WTC11 (cell line): Measurements from ENCODE around the gene ERC2. TPM values are rescaled to one million over a fixed set of nuclear protein-coding genes. Genes with fewer than 3 reads are reported as not detected.

ENCODE experiments used
- ATAC-seq: fragments of 200-7000 bp; cut with Tn5 transposase; 2 replicates; pipeline ENCODE4 v1.10.0; 2021; ENCODE audit warnings: mild to moderate bottlenecking, moderate library complexity
- CTCF ChIA-PET: fragments of 300-600 bp; sonication (Branson Sonifier 250); formaldehyde crosslinking; loops from one replicate; lab custom pipeline; 2021; ENCODE audit warnings: antibody characterized with exemption; lab: Charles Lee
- POLR2A ChIA-PET: fragments of 350-600 bp; sonication (Branson Sonifier 250); formaldehyde crosslinking; loops from one replicate; lab custom pipeline; 2021; ENCODE audit warnings: antibody characterized with exemption; lab: Charles Lee
- DNase-seq: peaks from one replicate; pipeline ENCODE4 v3.0.0; 2021; ENCODE audit warnings: low spot score
- H3K27ac Mint-ChIP-seq: 2 replicates; pipeline ENCODE4 v1.8.0; 2021; ENCODE audit warnings: mixed read lengths
- H3K27me3 Mint-ChIP-seq: 2 replicates; pipeline ENCODE4 v1.8.0; 2021; ENCODE audit warnings: low read depth, mild to moderate bottlenecking, moderate library complexity, mixed read lengths
- H3K36me3 Mint-ChIP-seq: 2 replicates; pipeline ENCODE4 v1.8.0; 2021; ENCODE audit warnings: mixed read lengths
- H3K4me1 Mint-ChIP-seq: 2 replicates; pipeline ENCODE4 v1.8.0; 2022; ENCODE audit warnings: mixed read lengths
- H3K4me3 Mint-ChIP-seq: 2 replicates; pipeline ENCODE4 v1.8.0; 2021; ENCODE audit warnings: mild to moderate bottlenecking, moderate library complexity, mixed read lengths
- H3K9me3 Mint-ChIP-seq: 2 replicates; pipeline ENCODE4 v1.8.0; 2021; ENCODE audit warnings: mixed read lengths
- FOXP1 ChIP-seq: sonication (generic); formaldehyde crosslinking; IDR thresholded peaks from 2 replicates; pipeline ENCODE4 v1.8.0; 2022; ENCODE audit warnings: missing genetic modification reagents, mild to moderate bottlenecking, moderate library complexity, borderline replicate concordance
- HMGA2 ChIP-seq: fragments of 250-450 bp; sonication (Bioruptor Pico); IDR thresholded peaks from 2 replicates; pipeline ENCODE4 v1.4.0; 2021; ENCODE audit warnings: mild to moderate bottlenecking, moderate library complexity
- PRRX2 ChIP-seq: fragments of 250-450 bp; sonication (Bioruptor Pico); IDR thresholded peaks from 2 replicates; pipeline ENCODE4 v1.8.0; 2021; ENCODE audit warnings: mild to moderate bottlenecking
- TEAD1 ChIP-seq: sonication (generic); formaldehyde crosslinking; IDR thresholded peaks from 2 replicates; pipeline ENCODE4 v1.8.0; 2022; ENCODE audit warnings: mild to moderate bottlenecking, missing genetic modification reagents
- ZNF138 ChIP-seq: sonication (generic); formaldehyde crosslinking; conservative IDR thresholded peaks from 2 replicates; pipeline ENCODE4 v1.8.1; 2022; ENCODE audit warnings: mild to moderate bottlenecking, moderate library complexity, missing genetic modification reagents
- ZNF263 ChIP-seq: sonication (generic); formaldehyde crosslinking; IDR thresholded peaks from 2 replicates; pipeline ENCODE4 v1.8.1; 2022; ENCODE audit warnings: low read depth, mild to moderate bottlenecking, moderate library complexity, missing genetic modification reagents
- total RNA-seq: library from RNA; stranded (reverse); gene quantifications from 3 replicates; pipeline ENCODE4 v1.2.3, GENCODE V29; 2021
- TF ChIP-seq, protein P1 (sequence below): sonication (generic); formaldehyde crosslinking; IDR thresholded peaks from 2 replicates; pipeline ENCODE4 v1.8.1; 2023; ENCODE audit warnings: mild to moderate bottlenecking, missing genetic modification reagents, borderline replicate concordance
- TF ChIP-seq, protein P2 (sequence below): sonication (generic); formaldehyde crosslinking; IDR thresholded peaks from 2 replicates; pipeline ENCODE4 v1.8.0; 2022; ENCODE audit warnings: missing genetic modification reagents
- TF ChIP-seq, protein P3 (sequence below): fragments of 250-450 bp; sonication (Bioruptor Pico); IDR thresholded peaks from 2 replicates; pipeline ENCODE4 v1.9.0; 2021; ENCODE audit warnings: mild to moderate bottlenecking, borderline replicate concordance
- TF ChIP-seq, protein P4 (sequence below): sonication (generic); formaldehyde crosslinking; IDR thresholded peaks from 2 replicates; pipeline ENCODE4 v1.8.0; 2022; ENCODE audit warnings: mild to moderate bottlenecking, missing genetic modification reagents

The ERC2 gene
- total RNA-seq, 1 experiment from 2014 or later = 23.5 TPM

DNA sequence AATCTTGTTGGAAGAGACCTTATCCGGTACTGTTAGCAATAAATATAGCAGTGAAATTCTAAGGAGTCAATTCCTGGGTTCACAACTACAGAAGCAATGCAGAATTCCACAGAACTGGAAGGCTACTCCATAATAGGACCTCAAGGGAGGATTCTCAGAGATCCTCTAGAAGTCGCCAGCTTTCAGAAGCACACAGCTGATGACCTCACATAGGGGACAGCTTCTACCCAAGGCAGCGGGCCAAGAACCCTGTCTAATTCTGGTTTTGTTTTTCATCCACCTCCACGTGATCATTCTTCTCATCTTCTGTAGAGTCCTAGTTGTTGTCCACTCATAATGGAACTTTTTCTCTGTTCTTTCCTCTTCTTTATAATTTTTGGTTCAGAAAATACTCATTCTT, 99.4 kb downstream of the ERC2 start (continued):
- TF ChIP-seq, protein P1, sequence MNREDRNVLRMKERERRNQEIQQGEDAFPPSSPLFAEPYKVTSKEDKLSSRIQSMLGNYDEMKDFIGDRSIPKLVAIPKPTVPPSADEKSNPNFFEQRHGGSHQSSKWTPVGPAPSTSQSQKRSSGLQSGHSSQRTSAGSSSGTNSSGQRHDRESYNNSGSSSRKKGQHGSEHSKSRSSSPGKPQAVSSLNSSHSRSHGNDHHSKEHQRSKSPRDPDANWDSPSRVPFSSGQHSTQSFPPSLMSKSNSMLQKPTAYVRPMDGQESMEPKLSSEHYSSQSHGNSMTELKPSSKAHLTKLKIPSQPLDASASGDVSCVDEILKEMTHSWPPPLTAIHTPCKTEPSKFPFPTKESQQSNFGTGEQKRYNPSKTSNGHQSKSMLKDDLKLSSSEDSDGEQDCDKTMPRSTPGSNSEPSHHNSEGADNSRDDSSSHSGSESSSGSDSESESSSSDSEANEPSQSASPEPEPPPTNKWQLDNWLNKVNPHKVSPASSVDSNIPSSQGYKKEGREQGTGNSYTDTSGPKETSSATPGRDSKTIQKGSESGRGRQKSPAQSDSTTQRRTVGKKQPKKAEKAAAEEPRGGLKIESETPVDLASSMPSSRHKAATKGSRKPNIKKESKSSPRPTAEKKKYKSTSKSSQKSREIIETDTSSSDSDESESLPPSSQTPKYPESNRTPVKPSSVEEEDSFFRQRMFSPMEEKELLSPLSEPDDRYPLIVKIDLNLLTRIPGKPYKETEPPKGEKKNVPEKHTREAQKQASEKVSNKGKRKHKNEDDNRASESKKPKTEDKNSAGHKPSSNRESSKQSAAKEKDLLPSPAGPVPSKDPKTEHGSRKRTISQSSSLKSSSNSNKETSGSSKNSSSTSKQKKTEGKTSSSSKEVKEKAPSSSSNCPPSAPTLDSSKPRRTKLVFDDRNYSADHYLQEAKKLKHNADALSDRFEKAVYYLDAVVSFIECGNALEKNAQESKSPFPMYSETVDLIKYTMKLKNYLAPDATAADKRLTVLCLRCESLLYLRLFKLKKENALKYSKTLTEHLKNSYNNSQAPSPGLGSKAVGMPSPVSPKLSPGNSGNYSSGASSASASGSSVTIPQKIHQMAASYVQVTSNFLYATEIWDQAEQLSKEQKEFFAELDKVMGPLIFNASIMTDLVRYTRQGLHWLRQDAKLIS = no peak
- TF ChIP-seq HMGA2 (CRISPR knock-in tag) = no peak

DNA sequence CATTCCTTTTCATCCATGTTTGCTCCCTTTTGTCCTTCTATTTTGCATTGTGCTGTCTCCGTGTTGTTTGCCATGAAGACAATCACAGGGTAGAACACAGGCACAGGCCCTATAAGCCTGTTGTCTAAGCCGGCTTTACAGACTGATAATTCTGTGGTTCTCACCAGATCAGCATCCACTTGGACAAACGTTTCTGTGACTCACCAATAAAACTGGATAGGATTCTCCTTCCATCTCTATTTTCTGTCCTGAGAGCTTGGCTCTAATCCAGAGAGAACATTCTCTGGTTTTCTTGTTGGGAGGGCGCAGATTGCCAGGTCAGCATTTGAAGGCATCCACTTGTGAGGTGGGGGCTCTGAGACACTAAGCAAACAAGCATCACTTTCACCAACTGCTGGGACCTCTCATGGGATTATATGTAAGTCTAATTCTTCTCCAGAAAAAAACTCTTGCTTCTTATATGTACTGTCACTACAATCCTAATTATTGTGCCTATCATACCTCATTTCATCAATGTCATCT, 101.6 kb downstream of the ERC2 start:
- Mint-ChIP-seq H3K36me3 (no peaks in the 10 kb centered on the region), H3K9me3 (peaks cover 4% of the 10 kb centered on the region), H3K27ac (peak overlapping the region; percentile 29), H3K27me3 (no peaks in the 10 kb centered on the region), H3K4me3 (no peak overlapping the region), H3K4me1 (peaks cover 26% of the 10 kb centered on the region)
- ChIA-PET POLR2A (no interaction called here), CTCF (no interaction called here)
- ATAC-seq (no peak), DNase-seq (no peak)
- TF ChIP-seq ZNF138 (CRISPR knock-in tag) = no peak
- no peak for TF ChIP-seq PRRX2 (CRISPR knock-in tag)
- TF ChIP-seq ZNF263 (CRISPR knock-in tag) = no peak
- TF ChIP-seq, protein P2, sequence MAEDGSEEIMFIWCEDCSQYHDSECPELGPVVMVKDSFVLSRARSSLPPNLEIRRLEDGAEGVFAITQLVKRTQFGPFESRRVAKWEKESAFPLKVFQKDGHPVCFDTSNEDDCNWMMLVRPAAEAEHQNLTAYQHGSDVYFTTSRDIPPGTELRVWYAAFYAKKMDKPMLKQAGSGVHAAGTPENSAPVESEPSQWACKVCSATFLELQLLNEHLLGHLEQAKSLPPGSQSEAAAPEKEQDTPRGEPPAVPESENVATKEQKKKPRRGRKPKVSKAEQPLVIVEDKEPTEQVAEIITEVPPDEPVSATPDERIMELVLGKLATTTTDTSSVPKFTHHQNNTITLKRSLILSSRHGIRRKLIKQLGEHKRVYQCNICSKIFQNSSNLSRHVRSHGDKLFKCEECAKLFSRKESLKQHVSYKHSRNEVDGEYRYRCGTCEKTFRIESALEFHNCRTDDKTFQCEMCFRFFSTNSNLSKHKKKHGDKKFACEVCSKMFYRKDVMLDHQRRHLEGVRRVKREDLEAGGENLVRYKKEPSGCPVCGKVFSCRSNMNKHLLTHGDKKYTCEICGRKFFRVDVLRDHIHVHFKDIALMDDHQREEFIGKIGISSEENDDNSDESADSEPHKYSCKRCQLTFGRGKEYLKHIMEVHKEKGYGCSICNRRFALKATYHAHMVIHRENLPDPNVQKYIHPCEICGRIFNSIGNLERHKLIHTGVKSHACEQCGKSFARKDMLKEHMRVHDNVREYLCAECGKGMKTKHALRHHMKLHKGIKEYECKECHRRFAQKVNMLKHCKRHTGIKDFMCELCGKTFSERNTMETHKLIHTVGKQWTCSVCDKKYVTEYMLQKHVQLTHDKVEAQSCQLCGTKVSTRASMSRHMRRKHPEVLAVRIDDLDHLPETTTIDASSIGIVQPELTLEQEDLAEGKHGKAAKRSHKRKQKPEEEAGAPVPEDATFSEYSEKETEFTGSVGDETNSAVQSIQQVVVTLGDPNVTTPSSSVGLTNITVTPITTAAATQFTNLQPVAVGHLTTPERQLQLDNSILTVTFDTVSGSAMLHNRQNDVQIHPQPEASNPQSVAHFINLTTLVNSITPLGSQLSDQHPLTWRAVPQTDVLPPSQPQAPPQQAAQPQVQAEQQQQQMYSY (CRISPR knock-in tag) = no peak
- no peak for TF ChIP-seq FOXP1 (CRISPR knock-in tag)
- TF ChIP-seq, protein P3, sequence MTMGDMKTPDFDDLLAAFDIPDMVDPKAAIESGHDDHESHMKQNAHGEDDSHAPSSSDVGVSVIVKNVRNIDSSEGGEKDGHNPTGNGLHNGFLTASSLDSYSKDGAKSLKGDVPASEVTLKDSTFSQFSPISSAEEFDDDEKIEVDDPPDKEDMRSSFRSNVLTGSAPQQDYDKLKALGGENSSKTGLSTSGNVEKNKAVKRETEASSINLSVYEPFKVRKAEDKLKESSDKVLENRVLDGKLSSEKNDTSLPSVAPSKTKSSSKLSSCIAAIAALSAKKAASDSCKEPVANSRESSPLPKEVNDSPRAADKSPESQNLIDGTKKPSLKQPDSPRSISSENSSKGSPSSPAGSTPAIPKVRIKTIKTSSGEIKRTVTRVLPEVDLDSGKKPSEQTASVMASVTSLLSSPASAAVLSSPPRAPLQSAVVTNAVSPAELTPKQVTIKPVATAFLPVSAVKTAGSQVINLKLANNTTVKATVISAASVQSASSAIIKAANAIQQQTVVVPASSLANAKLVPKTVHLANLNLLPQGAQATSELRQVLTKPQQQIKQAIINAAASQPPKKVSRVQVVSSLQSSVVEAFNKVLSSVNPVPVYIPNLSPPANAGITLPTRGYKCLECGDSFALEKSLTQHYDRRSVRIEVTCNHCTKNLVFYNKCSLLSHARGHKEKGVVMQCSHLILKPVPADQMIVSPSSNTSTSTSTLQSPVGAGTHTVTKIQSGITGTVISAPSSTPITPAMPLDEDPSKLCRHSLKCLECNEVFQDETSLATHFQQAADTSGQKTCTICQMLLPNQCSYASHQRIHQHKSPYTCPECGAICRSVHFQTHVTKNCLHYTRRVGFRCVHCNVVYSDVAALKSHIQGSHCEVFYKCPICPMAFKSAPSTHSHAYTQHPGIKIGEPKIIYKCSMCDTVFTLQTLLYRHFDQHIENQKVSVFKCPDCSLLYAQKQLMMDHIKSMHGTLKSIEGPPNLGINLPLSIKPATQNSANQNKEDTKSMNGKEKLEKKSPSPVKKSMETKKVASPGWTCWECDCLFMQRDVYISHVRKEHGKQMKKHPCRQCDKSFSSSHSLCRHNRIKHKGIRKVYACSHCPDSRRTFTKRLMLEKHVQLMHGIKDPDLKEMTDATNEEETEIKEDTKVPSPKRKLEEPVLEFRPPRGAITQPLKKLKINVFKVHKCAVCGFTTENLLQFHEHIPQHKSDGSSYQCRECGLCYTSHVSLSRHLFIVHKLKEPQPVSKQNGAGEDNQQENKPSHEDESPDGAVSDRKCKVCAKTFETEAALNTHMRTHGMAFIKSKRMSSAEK = no peak
- TF ChIP-seq, protein P4, sequence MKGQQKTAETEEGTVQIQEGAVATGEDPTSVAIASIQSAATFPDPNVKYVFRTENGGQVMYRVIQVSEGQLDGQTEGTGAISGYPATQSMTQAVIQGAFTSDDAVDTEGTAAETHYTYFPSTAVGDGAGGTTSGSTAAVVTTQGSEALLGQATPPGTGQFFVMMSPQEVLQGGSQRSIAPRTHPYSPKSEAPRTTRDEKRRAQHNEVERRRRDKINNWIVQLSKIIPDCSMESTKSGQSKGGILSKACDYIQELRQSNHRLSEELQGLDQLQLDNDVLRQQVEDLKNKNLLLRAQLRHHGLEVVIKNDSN (CRISPR knock-in tag) = no peak
- TF ChIP-seq TEAD1 (CRISPR knock-in tag) = no peak
